HG03175 (cell line): ENCODE results near the gene PTMS.
A peak's percentile ranks its signal among the peaks of the same experiment; 100 is the strongest.

Experiments used
- ATAC-seq: cut with Tn5 transposase; IDR thresholded peaks from one replicate; pipeline ENCODE4 v1.9.1; 2021; ENCODE audit warnings: mild to moderate bottlenecking, moderate library complexity; ENCODE audit not compliant: unreplicated experiment

Gene PTMS

DNA sequence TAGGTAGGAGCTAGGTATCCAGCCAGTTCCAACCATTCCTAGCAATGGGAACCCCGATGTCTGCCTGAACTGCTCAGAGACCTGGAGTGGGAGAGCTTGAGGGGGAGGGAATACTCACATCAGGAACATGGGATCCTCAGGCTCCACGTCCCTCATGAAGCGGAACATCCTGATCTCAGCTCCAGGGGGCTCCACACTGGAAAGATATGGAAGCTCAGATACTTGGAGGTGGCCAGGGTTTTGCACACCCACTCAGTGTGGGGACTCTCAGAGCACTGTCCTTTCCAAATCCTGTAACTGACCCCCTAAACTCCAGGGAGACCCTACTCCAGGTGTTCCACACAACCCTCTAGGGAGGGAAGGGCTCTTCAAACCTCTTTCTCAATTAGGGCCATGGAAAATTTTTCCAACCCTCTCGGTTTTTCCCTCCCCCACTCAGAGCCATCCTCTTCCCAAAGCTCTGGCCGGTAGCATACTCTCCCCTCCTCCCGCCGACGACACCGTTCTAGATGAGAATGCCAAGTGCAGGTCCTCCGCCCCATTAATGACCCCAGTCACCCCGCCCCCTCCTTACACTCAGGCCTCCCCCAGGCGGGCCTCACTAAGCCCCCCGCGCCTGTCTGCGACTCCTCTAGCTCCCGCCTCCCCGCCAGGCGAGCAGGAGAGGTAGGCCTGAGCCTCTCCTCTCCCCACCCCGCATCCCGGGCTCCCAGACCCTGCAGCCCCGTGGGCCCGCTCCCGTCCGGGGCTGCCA, 13.8 kb upstream of the PTMS start:
- peak; percentile 3 for ATAC-seq

- peak; percentile 93 for ATAC-seq
Observed at GRCh38 chr12:6752921-6753771, 13.0 kb upstream of the PTMS start, which contains the start of gene MLF2. Gene MLF2, minus strand, starts transcription at chr12:6753141. Its CDS starts 807 bp downstream, at chr12:6752334.

DNA sequence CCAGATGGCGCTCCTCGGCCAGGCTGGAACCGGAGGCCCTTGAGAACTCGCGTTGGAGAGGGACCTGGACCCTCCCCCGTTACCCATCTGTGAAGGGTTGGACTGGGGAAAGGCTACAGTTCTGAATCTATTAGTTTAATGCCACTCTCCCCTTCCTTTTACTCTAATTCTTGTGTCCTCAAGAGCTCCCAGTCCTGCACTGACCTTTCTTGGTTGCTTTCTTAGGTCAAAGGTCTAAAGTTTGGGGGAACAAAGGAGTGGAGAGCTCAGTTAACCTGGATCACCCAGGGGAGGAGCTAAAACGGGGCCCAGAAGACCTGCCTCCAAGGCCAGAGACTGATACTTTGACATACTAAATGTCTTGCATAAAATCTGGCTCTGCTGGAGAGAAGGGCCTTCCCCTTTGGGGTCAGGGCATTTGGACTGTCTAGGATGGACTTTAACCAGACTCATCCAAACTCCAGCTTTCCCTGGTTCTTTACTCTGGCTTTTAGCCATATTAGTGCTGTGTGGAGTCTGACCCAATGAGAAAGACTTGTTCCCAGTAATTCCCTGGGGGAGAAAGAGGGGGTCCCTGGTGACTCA, 12.3 kb upstream of the PTMS start:
- ATAC-seq: no peak

GRCh38 chr12:6754411-6754810, 11.8 kb upstream of the PTMS start:
- ATAC-seq: no peak

- ATAC-seq: no peak
Observed at GRCh38 chr12:6757028-6757690, 9.0 kb upstream of the PTMS start.

DNA sequence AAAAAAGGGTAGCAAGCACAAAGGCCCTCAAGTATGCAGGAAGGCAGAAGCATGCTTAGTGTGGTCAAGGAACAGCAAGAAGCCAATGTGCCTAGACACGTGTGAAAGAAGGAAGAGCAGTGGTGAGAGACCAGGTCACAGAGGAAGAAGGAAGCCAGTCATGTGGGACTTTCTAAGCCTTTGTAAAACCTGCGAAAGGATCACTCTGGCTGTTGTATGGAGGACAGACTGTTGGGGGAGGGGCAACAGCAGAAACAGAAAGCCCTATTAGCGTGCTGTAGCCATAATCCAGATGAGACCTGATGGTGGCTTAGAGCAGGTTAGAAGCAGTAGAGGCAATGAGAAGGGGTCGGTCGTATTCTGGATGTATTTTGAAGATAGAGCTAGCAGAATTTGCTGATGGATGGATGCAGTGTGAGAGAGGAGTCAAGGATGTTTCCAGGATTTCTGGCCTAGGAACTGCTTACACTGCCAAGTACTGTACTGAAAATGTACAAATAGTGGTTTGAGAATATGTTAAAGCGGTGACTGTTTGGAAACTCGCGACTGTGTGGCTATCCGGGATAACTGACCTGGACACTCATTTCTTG, 7.6 kb upstream of the PTMS start:
- no peak for ATAC-seq

- ATAC-seq: no peak
Observed at GRCh38 chr12:6759741-6760140, 6.4 kb upstream of the PTMS start.

DNA sequence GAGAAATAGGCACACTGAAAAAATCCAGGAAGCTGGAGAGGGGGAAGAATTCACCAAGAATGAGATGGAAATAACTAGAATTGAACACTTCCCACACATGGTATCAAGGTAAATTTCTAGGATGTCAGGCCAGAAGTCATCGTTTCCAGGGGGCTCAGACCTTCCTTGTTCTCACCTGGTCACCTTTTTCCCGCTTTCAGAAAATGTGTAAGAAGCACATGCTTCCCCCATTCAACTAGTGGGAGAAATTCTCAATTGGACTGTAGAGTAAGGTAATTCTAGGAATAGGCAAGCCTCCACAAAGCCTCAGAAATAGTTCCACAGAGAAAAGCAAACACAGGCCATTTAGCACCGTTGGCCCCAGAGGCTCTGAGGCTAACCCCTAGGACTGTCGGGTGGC, 2.8 kb upstream of the PTMS start:
- no peak for ATAC-seq

- ATAC-seq: peak; percentile 83
Observed at GRCh38 chr12:6764011-6764828, 1.9 kb upstream of the PTMS start.

DNA sequence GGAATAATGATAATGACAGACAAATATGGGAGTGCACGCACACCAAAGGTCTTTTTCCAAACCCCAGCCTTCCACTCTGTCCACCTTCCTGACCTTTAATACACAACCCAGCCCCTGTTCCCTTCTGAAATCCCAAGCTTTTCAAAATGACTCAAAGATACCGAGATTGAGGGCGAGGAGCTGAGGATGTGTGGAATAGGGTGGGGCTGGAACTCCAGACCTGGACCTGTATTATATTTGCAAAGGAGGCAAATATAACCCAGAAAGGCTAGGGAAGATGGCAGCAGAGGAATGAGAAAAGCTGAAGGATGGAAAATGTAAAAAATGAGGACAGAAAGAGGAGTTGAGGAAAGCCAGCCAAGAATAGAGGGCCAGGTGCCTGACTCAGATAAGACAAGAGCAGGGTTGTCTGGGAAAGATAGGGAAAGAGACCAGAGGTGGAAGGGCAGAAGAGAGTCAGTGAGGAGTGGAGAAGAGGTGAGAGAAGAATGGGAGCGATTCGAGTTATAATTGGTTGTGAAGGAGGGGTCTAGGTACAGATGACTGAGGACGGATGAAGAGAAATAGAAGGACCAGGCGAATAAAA, 1.0 kb upstream of the PTMS start:
- ATAC-seq: no peak

DNA sequence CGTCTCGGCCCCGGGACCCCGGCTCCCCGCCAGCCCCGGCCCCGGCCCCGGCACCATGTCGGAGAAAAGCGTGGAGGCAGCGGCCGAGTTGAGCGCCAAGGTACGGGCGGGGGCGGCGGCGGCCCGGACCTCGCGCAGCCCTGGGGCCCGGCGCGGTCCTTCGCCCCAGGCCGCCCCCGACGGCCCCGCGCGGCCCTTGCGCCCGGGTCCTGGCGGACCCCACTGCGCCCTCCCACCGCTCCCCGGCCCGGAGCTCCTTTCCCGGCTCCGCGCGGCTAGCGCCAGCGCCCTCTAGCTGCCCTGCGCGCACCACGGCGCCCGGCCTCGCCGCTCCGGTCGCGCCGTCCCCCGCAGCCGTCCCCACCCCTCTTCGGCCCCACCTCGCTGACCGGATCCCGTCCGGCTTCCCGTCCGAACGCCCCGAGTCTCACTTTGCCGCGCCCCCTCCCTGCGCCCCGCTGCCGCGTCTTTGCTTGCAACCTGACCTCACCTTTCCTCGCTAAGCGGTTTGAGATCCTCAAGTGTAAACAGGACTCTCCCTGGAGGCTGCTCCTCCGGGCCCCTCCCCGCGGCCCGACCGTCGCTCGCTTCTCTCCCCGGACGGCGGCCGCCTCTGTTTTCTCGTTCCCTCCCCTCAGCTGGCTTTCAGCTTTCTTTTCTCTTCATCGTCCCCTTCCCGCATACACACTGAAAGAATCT, 637 bp downstream of the PTMS start:
- peak; percentile 52 for ATAC-seq

DNA sequence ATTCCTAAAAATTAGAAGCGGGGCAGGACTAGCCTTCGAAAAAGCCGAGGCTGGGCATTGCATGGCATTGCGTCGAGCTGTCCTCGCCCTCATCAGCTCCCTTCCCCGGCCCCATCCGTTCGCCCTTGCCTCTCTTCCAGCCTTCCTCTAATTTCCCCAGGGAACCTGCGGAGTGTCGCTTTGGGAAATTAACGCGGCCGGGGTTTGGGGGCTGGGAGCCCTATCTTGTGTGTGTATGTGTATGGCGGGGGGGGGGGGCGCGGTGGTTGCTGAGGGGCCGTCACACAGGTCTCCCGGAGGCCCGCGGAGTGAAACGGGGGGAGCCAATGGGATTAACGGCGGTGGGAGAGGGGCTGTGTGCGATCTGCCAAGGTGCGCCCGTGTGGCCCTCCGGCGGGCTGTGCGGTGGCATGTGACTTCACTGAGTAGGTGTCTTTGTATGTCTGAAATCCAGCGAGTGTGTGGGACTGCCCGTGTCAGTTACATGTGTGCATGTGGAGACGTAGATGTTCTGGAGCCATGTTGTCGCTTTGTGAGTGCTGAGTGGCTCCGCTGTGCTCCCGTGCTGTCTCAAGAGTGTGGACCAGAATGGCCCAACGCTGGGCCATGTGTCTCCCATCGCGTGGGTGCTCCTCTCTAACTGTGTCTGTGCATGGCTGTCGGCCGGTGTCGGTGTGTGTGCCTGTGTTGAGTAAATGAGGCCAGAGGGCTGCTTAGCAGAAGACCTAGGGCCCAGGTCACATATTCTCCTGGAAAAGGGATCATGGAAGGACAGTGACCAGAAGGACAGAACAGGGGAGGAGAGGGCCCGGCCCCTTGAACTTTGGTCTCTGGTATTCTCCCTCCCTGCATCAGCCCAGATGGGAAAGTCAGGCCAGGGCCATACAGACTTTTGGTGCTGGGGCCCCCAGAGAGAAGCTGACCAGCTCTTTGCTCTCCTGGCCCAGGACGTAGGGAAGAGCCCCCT, 1.5 kb downstream of the PTMS start:
- ATAC-seq: no peak

GRCh38 chr12:6768437-6768914, 2.3 kb downstream of the PTMS start:
- no peak for ATAC-seq

GRCh38 chr12:6768990-6769389, 2.8 kb downstream of the PTMS start:
- ATAC-seq: no peak

- ATAC-seq: no peak
Observed at GRCh38 chr12:6769666-6770065, 3.5 kb downstream of the PTMS start.

- no peak for ATAC-seq
Observed at GRCh38 chr12:6770094-6770493, 3.9 kb downstream of the PTMS start.

DNA sequence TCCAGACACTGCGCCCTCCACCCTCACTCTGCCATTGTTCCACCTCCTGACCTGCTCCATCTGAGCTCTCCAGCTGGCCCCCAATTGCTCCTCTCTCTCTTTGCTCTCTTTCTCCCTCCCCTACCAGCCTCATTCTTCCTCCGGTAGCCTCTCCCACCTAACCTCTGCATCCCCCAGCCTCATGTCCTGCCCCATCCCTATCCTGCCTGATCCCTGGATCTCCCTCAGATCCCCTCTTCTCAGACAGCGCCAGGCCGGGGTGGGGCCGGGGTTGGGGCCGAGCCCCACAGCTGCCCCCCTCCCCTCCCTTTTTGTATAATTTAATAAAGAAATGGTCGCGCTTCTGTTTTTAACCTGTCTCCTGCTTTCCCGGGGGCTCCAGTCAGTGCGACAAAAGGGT, 4.4 kb downstream of the PTMS start:
- no peak for ATAC-seq

GRCh38 chr12:6771091-6771495, 4.9 kb downstream of the PTMS start:
- no peak for ATAC-seq
